Endothelial cell (in vitro differentiated cells): ENCODE measurements around the gene COL4A1. TPM values are rescaled to one million over a fixed set of nuclear protein-coding genes. Genes with fewer than 3 reads are reported as not detected.
A peak's percentile ranks its signal among the peaks of the same experiment; 100 is the strongest.

Source experiments
- DNase-seq: peaks from one replicate; pipeline ENCODE4 v3.0.0; 2021; ENCODE audit warnings: low spot score
- H3K27ac Mint-ChIP-seq: one replicate; pipeline ENCODE4 v1.8.0; 2021; ENCODE audit warnings: mixed read lengths, inconsistent platforms; ENCODE audit not compliant: unreplicated experiment
- H3K27me3 Mint-ChIP-seq: one replicate; pipeline ENCODE4 v1.8.0; 2021; ENCODE audit warnings: mild to moderate bottlenecking, moderate library complexity, mixed read lengths, inconsistent platforms; ENCODE audit not compliant: unreplicated experiment
- H3K36me3 Mint-ChIP-seq: one replicate; pipeline ENCODE4 v1.8.0; 2021; ENCODE audit warnings: mild to moderate bottlenecking, low read depth, mixed read lengths, inconsistent platforms; ENCODE audit not compliant: unreplicated experiment
- H3K4me1 Mint-ChIP-seq: one replicate; pipeline ENCODE4 v1.8.0; 2021; ENCODE audit warnings: mild to moderate bottlenecking, mixed read lengths, inconsistent platforms; ENCODE audit not compliant: unreplicated experiment
- H3K4me3 Mint-ChIP-seq: one replicate; pipeline ENCODE4 v1.8.0; 2021; ENCODE audit warnings: mild to moderate bottlenecking, mixed read lengths, inconsistent platforms; ENCODE audit not compliant: unreplicated experiment
- H3K9me3 Mint-ChIP-seq: one replicate; pipeline ENCODE4 v1.8.0; 2021; ENCODE audit warnings: mixed read lengths, inconsistent platforms; ENCODE audit not compliant: unreplicated experiment
- CTCF ChIP-seq: fragments of 200-600 bp; sonication (generic); IDR thresholded peaks from one replicate; pipeline ENCODE4 v1.5.0; 2021; ENCODE audit warnings: antibody characterized with exemption; ENCODE audit not compliant: unreplicated experiment
- total RNA-seq: library from RNA; stranded (reverse); fragmentation: NEBNext Ultra II Directional; extraction: Animal tissue kit (Norgen Biotek cat#: 25700); gene quantifications from one replicate; pipeline ENCODE4 v1.2.1, GENCODE V29; 2021; ENCODE audit not compliant: unreplicated experiment

The COL4A1 gene
- total RNA-seq, 1 donor from 2014 or later = 2,720 TPM

DNA sequence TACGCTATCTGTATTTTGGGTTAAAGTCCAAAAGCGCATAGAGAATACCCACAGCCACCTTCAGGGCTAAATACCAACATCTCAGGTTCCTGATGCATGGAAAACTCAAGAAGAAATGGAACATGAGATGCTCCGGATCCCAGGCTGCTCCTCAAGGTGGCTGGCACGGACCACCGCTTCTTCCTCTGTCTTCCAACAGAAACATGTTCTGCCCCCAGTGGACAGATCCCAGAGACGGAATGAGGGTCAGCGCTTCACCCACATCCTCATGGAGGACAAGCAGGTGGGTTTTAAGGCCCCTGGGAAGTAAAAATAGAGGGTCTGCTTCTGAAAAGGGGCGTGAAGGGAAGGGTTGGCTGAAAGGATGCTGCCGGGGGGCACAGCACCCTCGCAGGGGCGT is 17.3 kb downstream of the COL4A1 start:
- Mint-ChIP-seq H3K4me1 (peaks cover 76% of the 10 kb centered on the region), H3K27me3 (peaks cover 20% of the 10 kb centered on the region), H3K9me3 (no peaks in the 10 kb centered on the region), H3K27ac (peak overlapping the region; percentile 18), H3K4me3 (peak overlapping the region; percentile 65), H3K36me3 (peaks cover 57% of the 10 kb centered on the region)
- no peak for DNase-seq
- TF ChIP-seq CTCF = no peak

DNA sequence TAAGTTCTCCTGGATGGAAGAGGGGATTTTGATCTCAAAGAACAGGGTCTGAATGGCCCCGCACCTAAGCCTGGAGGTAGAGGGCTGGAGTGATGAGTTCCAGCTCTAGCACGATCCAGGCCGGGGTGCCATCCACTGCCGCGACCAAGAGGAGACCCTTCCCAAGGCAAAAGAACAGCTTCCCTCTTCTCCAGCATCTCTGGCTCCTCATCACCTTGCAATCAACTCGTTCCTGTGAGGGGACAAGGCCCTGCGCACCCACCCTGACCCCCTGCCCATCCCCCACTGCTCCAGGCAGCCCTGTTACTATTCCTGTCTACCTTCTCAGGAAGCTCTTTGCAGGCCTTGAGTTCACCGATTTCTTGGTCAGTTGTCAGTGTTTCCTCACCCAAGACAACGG is 17.8 kb downstream of the COL4A1 start:
- H3K4me1 Mint-ChIP-seq = peaks cover 78% of the 10 kb centered on the region

GRCh38 chr13:110286833-110287819 is 19.8 kb downstream of the COL4A1 start:
- no peak for DNase-seq
- Mint-ChIP-seq H3K27ac (peak overlapping the region; percentile 14), H3K4me1 (peaks cover 78% of the 10 kb centered on the region), H3K4me3 (peak overlapping the region; percentile 71), H3K9me3 (no peaks in the 10 kb centered on the region), H3K27me3 (peaks cover 23% of the 10 kb centered on the region), H3K36me3 (peaks cover 69% of the 10 kb centered on the region)
- TF ChIP-seq CTCF = no peak

More for the DNA sequence above, 17.8 kb downstream of the COL4A1 start:
- H3K27ac Mint-ChIP-seq = no peak overlapping the region
- no peak for DNase-seq
- H3K4me3 Mint-ChIP-seq = peak overlapping the region; percentile 65
- H3K9me3 Mint-ChIP-seq = no peaks in the 10 kb centered on the region
- H3K27me3 Mint-ChIP-seq = peaks cover 20% of the 10 kb centered on the region
- peaks cover 57% of the 10 kb centered on the region for H3K36me3 Mint-ChIP-seq
- TF ChIP-seq CTCF = no peak

DNA sequence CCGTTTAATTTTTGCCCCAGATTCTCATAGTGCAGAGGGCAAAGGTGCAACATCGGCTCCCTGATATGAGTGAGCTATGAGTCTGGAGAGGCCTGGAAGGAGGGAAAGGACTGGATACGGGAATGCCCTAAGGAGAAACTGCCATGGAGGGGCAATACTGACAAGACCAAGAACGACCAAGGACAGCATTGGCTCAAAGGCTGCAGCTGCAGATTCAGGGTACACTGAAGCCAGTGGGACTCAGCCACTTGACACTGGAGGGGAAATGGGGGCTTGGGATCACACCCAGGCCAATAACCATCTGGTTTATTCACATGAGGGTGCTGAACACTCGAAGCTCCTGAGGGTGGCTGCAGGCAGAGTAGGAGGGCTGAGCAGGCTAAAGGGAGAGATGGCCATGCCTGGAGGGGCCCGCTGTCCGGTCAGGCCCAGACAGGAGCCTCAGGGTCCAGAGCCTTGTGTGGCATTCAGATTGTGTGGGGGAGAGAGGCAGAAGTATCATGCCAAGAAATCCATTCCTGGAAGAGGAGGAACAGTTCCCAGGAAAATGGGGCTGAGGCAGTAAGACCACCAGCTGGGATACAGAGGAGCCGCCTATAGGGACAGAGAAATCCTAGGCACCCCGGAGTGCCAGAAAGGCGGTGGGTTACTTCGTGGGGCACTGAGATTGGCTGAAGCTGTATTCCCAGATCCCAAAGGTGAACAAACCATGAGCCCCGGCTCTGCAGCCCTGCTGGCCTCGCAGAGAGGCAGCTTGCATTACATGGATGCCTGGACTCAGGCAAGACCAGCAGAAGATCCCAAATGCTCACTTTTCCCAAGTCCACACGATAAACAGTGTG is 20.7 kb downstream of the COL4A1 start:
- H3K4me3 Mint-ChIP-seq = no peak overlapping the region
- peaks cover 27% of the 10 kb centered on the region for H3K27me3 Mint-ChIP-seq
- DNase-seq = no peak
- no peaks in the 10 kb centered on the region for H3K9me3 Mint-ChIP-seq
- no peak for TF ChIP-seq CTCF
- H3K36me3 Mint-ChIP-seq = peaks cover 69% of the 10 kb centered on the region
- peak overlapping the region; percentile 24 for H3K27ac Mint-ChIP-seq
- H3K4me1 Mint-ChIP-seq = peaks cover 77% of the 10 kb centered on the region
